Measurements from ENCODE around the gene SREK1IP1.
A peak's percentile ranks its signal among the peaks of the same experiment; 100 is the strongest.

The SREK1IP1 gene

GRCh38 chr5:64690417-64691151, 77.9 kb downstream of the SREK1IP1 start, which contains the start of gene SHISAL2B (continued):
- no peak for TF ChIP-seq ZNF239 (tag by site-specific recombination; IDR thresholded peaks at IDR 0.05)
- TF ChIP-seq ZNF518A (tag by site-specific recombination; conservative IDR thresholded peaks at IDR 0.05; ENCODE audit: low read depth), result no peak
- no peak for TF ChIP-seq ZNF626 (tag by site-specific recombination; IDR thresholded peaks at IDR 0.05)
- no peak for TF ChIP-seq ZNF544 (tag by site-specific recombination; IDR thresholded peaks at IDR 0.05)
- TF ChIP-seq WT1 (tag by site-specific recombination; IDR thresholded peaks at IDR 0.05), result peak; percentile 41; the same call in 1 of the 2 replicates
- peak; percentile 44; the same call in 1 of the 2 replicates for TF ChIP-seq SP2 (tag by site-specific recombination; IDR thresholded peaks at IDR 0.05)
- peak; percentile 22; the same call in 1 of the 2 replicates for TF ChIP-seq ZNF561 (tag by site-specific recombination; IDR thresholded peaks at IDR 0.05; ENCODE audit: borderline replicate concordance)
- no peak for TF ChIP-seq ZNF843 (tag by site-specific recombination; IDR thresholded peaks at IDR 0.05)
- TF ChIP-seq ZNF449 (tag by site-specific recombination; IDR thresholded peaks at IDR 0.05), result peak; percentile 39; the same call in 1 of the 2 replicates
- TF ChIP-seq ZFP37 (tag by site-specific recombination; IDR thresholded peaks at IDR 0.05), result peak; percentile 92
- TF ChIP-seq KLF1 (tag by site-specific recombination; IDR thresholded peaks at IDR 0.05), result peak; percentile 5; the same call in 1 of the 2 replicates
- TF ChIP-seq ZBTB11 (tag by site-specific recombination; conservative IDR thresholded peaks at IDR 0.05; ENCODE audit: low read depth), result 0 out of 2 replicates have a peak, but pooled peaks have one; percentile 8
- TF ChIP-seq ZNF2 (tag by site-specific recombination; IDR thresholded peaks at IDR 0.05), result 0 out of 2 replicates have a peak, but pooled peaks have one; percentile 56
- TF ChIP-seq ZNF202 (tag by site-specific recombination; IDR thresholded peaks at IDR 0.05; ENCODE audit: borderline replicate concordance), result no peak
- TF ChIP-seq ZNF692 (tag by site-specific recombination; IDR thresholded peaks at IDR 0.05), result peak; percentile 36; the same call in 1 of the 2 replicates
- TF ChIP-seq PRDM10 (tag by site-specific recombination; IDR thresholded peaks at IDR 0.05), result peak; percentile 95
- TF ChIP-seq PATZ1 (tag by site-specific recombination; IDR thresholded peaks at IDR 0.05), result peak; percentile 58
- TF ChIP-seq ZNF423 (tag by site-specific recombination; IDR thresholded peaks at IDR 0.05), result 0 out of 2 replicates have a peak, but pooled peaks have one; percentile 51
- TF ChIP-seq KLF17 (tag by site-specific recombination; IDR thresholded peaks at IDR 0.05), result peak; percentile 48; the same call in 1 of the 2 replicates
